ENCODE data around the gene DNLZ.
A peak's percentile ranks its signal among the peaks of the same experiment; 100 is the strongest.

DNLZ gene

DNA sequence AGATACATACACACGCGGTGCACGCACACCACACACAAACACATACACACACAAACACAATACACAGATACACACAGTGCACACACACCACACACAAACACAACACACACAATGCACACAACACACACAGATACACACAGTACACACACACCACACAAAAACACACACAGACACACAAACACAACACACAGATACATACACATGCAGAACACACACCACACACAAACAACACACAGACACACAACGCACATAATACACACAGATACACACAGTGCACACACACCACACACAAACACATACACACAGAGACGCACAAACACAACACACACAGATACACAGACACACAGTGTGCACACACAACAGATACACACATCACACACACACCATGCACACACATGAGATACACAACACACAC lies 53.7 kb downstream of the DNLZ start (continued):
- TF ChIP-seq ZNF701 (tag by site-specific recombination; IDR thresholded peaks at IDR 0.05) (no peak), ZFP37 (tag by site-specific recombination; IDR thresholded peaks at IDR 0.05) (no peak), ZNF843 (tag by site-specific recombination; IDR thresholded peaks at IDR 0.05) (no peak), ZNF768 (tag by site-specific recombination; IDR thresholded peaks at IDR 0.05) (no peak), KLF9 (tag by site-specific recombination; IDR thresholded peaks at IDR 0.05; ENCODE audit: low read depth) (no peak), ZNF548 (tag by site-specific recombination; IDR thresholded peaks at IDR 0.05) (peak; percentile 51), MYNN (tag by site-specific recombination; IDR thresholded peaks at IDR 0.05; ENCODE audit: borderline replicate concordance) (no peak; the same call in 1 of the 2 replicates), ZNF174 (tag by site-specific recombination; IDR thresholded peaks at IDR 0.05) (no peak), YY2 (tag by site-specific recombination; IDR thresholded peaks at IDR 0.05) (peak; percentile 34; the same call in 1 of the 2 replicates), GLIS2 (tag by site-specific recombination; IDR thresholded peaks at IDR 0.05) (no peak), ZNF155 (tag by site-specific recombination; IDR thresholded peaks at IDR 0.05) (no peak), ZEB2 (tag by site-specific recombination; IDR thresholded peaks at IDR 0.05) (no peak), ZNF518A (tag by site-specific recombination; conservative IDR thresholded peaks at IDR 0.05; ENCODE audit: low read depth) (no peak), ZFP41 (tag by site-specific recombination; IDR thresholded peaks at IDR 0.05; ENCODE audit: borderline replicate concordance) (no peak), GLIS1 (tag by site-specific recombination; IDR thresholded peaks at IDR 0.05) (no peak), ZBTB11 (tag by site-specific recombination; conservative IDR thresholded peaks at IDR 0.05; ENCODE audit: low read depth) (no peak), ZNF132 (tag by site-specific recombination; IDR thresholded peaks at IDR 0.05; ENCODE audit: borderline replicate concordance) (no peak), KLF1 (tag by site-specific recombination; IDR thresholded peaks at IDR 0.05) (peak; percentile 65), ZNF423 (tag by site-specific recombination; IDR thresholded peaks at IDR 0.05) (no peak), ZNF146 (tag by site-specific recombination; IDR thresholded peaks at IDR 0.05) (peak; percentile 44), ZNF792 (tag by site-specific recombination; IDR thresholded peaks at IDR 0.05) (no peak), ZNF16 (tag by site-specific recombination; IDR thresholded peaks at IDR 0.05; ENCODE audit: low read depth) (no peak; the same call in 1 of the 2 replicates), ZNF433 (tag by site-specific recombination; IDR thresholded peaks at IDR 0.05; ENCODE audit: low read depth) (no peak), ZNF2 (tag by site-specific recombination; IDR thresholded peaks at IDR 0.05) (peak; percentile 87), ZNF544 (tag by site-specific recombination; IDR thresholded peaks at IDR 0.05) (peak; percentile 61; the same call in 1 of the 2 replicates), ZNF211 (tag by site-specific recombination; IDR thresholded peaks at IDR 0.05; ENCODE audit: low read depth) (0 out of 2 replicates have a peak, but pooled peaks have one; percentile 4), ZBTB26 (tag by site-specific recombination; optimal IDR thresholded peaks at IDR 0.05) (no peak), ZNF19 (tag by site-specific recombination; IDR thresholded peaks at IDR 0.05; ENCODE audit: low read depth) (no peak), ZNF184 (tag by site-specific recombination; IDR thresholded peaks at IDR 0.05) (no peak)
- TF ChIP-seq, protein P1, sequence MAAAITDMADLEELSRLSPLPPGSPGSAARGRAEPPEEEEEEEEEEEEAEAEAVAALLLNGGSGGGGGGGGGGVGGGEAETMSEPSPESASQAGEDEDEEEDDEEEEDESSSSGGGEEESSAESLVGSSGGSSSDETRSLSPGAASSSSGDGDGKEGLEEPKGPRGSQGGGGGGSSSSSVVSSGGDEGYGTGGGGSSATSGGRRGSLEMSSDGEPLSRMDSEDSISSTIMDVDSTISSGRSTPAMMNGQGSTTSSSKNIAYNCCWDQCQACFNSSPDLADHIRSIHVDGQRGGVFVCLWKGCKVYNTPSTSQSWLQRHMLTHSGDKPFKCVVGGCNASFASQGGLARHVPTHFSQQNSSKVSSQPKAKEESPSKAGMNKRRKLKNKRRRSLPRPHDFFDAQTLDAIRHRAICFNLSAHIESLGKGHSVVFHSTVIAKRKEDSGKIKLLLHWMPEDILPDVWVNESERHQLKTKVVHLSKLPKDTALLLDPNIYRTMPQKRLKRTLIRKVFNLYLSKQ (tag by site-specific recombination; IDR thresholded peaks at IDR 0.05; ENCODE audit: borderline replicate concordance), result no peak
